Stimulated activated naive B cell treated with anti-CD40 and anti-IgM and Interleukin-4, amounts not matched to agents 10 μg/mL and 1 μg/mL and 100 μg/mL, for 72 hours (primary cell): ENCODE data around the gene KHNYN.
"Not testable (repeated sequence)": the region's sequence is repeated elsewhere in the genome, so short reads cannot be mapped to it uniquely, and the experiment has no call there.

Experiments used
- ATAC-seq, 2 donors: fragments of 150-1000 bp; cut with Tn5 transposase; replicated peaks; 2 replicates each; pipeline ENCODE4 v1.10.0; 2021; ENCODE audit warnings: moderate library complexity in 1 of 2
- DNase-seq: peaks from one replicate; pipeline ENCODE4 v3.0.0; 2021
- H3K27ac Mint-ChIP-seq: one replicate; pipeline ENCODE4 v1.8.0; 2022; ENCODE audit warnings: mild to moderate bottlenecking, mixed read lengths
- H3K27me3 Mint-ChIP-seq, 2 donors: one replicate each; pipeline ENCODE4 v1.8.0; 2022; ENCODE audit warnings: mixed read lengths in 2 of 2
- H3K36me3 Mint-ChIP-seq, 2 donors: one replicate each; pipeline ENCODE4 v1.8.0; 2022; ENCODE audit warnings: mixed read lengths in 2 of 2, mild to moderate bottlenecking in 1 of 2
- H3K4me1 Mint-ChIP-seq, 2 donors: one replicate each; pipeline ENCODE4 v1.8.0; 2022; ENCODE audit warnings: mixed read lengths in 2 of 2, mild to moderate bottlenecking in 1 of 2
- H3K4me3 Mint-ChIP-seq, 2 donors: one replicate each; pipeline ENCODE4 v1.8.0; 2022; ENCODE audit warnings: mild to moderate bottlenecking in 2 of 2, mixed read lengths in 2 of 2, moderate library complexity in 1 of 2
- H3K9me3 Mint-ChIP-seq, 2 donors: one replicate each; pipeline ENCODE4 v1.8.0; 2022; ENCODE audit warnings: mixed read lengths in 2 of 2, mild to moderate bottlenecking in 1 of 2

The KHNYN gene

DNA sequence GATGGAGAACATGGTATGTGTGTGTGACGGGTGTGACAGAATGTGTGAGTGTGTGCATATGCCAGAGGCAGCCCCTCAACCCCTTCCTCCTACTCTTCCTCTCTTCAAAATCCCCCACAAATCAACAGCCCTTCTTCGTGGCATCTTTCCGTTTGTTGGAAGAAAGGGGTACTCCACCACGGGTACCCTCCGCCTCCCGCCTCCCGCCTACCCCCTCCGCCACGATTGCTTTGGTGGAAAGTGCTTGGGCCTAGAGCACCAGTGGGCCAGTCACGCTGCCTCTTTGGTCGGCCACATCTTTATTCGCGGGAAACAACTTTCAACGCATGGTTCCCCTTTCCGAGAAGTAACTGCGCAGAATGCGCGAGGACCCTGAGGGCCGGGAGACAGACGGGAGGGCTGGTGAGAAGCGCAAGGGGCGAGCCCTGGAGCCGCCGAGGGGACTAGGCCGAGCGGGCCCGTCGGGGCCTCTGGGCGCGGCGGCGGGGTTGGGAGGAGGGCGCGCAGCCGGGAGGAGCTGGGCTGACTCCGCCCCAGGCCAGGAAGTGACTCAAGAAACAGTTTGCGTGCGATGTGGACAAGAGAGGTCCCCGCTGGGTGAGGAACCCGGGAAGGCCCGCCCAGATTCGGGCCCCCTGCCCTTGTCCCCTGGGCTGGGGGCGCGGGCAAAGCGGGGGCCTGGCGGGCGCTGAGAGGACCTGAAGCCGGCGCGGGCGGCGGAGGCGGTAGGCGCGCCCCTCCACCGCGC is at the start of gene KHNYN, which contains the start of gene CBLN3:
TSS of gene KHNYN (plus strand) at position 560 of the 748 bp plus-strand sequence. CDS start 777 bp downstream, outside the sequence.
TSS of gene CBLN3 (minus strand) at position 274 of the 748 bp plus-strand sequence. CDS start 614 bp downstream, outside the sequence.
- DNase-seq (peak; percentile 88), ATAC-seq (peak; percentile 78 to 82)
- Mint-ChIP-seq H3K9me3 (no peaks in the 10 kb centered on the region), H3K4me3 (peak within 1 kb of the TSS; percentile 95), H3K36me3 (peaks cover 26 to 52% of the 10 kb centered on the region in 2 donors), H3K27me3 (no peaks in the 10 kb centered on the region), H3K4me1 (peaks cover 34 to 47% of the 10 kb centered on the region in 2 donors), H3K27ac (peak within 1 kb of the TSS; percentile 98)

DNA sequence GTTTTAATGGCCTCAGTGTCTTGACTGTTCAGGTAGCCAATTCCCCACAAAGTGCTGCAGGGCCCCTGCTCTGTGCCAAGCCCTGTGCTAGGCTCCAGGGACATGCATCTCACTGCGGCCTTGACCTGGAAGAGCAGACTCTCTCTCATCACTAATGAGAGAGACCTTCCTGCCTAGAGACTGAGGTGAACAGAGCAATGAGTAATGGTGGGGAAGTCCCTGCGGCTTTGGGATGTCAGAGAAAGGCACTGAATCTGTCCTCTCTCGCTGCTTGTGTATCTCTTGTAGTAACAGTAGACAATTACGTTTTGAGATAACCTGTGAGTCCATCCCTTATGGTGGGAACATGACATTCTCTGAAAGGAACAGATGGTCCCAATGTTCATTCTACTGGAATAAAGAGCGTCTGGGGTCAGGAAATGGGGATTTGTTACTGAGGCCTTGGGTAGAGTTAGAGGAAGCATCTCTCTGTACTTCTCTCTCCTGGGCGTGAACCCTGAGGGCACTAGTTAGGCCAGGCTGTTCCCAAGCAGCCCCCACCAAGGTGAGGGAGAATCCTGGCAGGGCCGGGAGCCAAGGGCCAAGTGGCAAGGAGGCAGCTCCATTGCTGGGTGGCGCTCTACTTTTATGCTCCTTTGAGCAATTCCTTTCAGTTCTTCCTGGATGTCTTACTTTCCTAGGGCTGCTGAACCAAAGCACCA is 48.2 kb upstream of the KHNYN start:
- peak; percentile 44 to 65 for ATAC-seq
- H3K4me1 Mint-ChIP-seq, result peaks cover 0 to 1% of the 10 kb centered on the region in 2 donors

DNA sequence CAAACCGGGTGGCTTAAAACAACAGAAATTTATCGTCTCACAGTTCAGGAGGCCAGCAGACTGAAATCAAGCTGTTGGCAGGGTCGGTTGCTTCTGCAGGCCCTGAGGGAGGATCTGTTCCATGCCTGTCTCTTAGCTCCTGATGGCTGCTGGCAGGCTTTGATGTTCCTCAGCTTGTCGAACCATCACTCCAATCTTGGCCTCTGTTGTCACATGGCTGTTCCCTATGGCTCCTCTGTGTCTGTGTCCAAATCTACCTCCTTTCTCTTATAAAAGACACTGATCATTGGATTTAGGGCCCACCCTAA is 47.7 kb upstream of the KHNYN start:
- peaks cover 0 to 1% of the 10 kb centered on the region in 2 donors for H3K4me1 Mint-ChIP-seq
- H3K9me3 Mint-ChIP-seq, result no peaks in the 10 kb centered on the region
- no peaks in the 10 kb centered on the region for H3K36me3 Mint-ChIP-seq
- ATAC-seq (no peak), DNase-seq (no peak)
- H3K4me3 Mint-ChIP-seq, result no peak overlapping the region
- peaks cover 4 to 8% of the 10 kb centered on the region in 2 donors for H3K27me3 Mint-ChIP-seq
- no peak overlapping the region for H3K27ac Mint-ChIP-seq

More for the DNA sequence above, 48.2 kb upstream of the KHNYN start:
- H3K9me3 Mint-ChIP-seq, result no peaks in the 10 kb centered on the region
- H3K27me3 Mint-ChIP-seq, result peaks cover 3 to 4% of the 10 kb centered on the region in 2 donors
- H3K27ac Mint-ChIP-seq, result no peak overlapping the region
- H3K36me3 Mint-ChIP-seq, result no peaks in the 10 kb centered on the region
- no peak overlapping the region for H3K4me3 Mint-ChIP-seq
- no peak for DNase-seq

DNA sequence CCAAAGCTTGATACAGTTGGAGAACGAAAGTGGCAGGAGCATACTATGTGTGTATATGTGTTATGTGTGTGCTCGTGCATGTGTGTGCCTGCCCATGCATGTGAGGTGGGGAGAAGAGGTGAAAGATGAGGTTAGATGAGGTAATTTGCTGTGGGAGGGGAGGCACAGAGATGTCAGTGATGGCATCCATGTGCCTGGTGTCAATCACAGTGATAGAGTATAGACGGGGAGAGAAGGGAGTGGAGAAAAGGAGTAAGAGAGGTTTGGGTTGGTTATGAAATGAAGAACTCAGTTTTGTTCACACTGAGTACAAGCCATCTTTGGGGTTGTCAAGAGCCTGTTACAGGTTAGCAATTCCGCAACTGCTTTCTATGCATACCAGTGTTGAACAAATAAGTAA is 45.6 kb upstream of the KHNYN start:
- DNase-seq (no peak), ATAC-seq (no peak)
- Mint-ChIP-seq H3K4me3 (no peak overlapping the region), H3K9me3 (no peaks in the 10 kb centered on the region), H3K36me3 (no peaks in the 10 kb centered on the region), H3K27me3 (peaks cover 4 to 8% of the 10 kb centered on the region in 2 donors), H3K4me1 (no peaks in the 10 kb centered on the region), H3K27ac (no peak overlapping the region)

DNA sequence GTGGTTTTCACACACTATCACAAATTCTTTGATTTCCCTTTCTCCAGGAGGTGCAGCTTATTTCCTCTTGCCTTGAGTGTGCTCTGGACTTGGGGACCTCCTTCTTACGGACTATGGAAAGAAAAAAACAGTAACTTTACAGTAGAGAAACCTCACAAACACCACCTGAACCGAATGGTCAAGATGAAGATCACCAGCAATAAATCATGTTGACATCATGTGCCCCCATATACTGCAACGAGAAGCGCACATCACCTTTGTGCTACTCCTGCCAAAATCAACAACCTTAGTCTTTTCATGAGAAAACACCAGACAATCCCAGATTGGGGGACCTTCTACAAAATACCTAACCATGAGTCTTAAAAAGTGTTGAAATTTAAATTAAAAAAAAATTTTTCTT is 44.2 kb upstream of the KHNYN start:
- no peaks in the 10 kb centered on the region for H3K36me3 Mint-ChIP-seq
- no peak for ATAC-seq
- H3K4me3 Mint-ChIP-seq, result no peak overlapping the region
- no peaks in the 10 kb centered on the region for H3K9me3 Mint-ChIP-seq
- DNase-seq, result no peak
- peaks cover 4 to 8% of the 10 kb centered on the region in 2 donors for H3K27me3 Mint-ChIP-seq
- H3K4me1 Mint-ChIP-seq, result no peaks in the 10 kb centered on the region
- H3K27ac Mint-ChIP-seq, result no peak overlapping the region

DNA sequence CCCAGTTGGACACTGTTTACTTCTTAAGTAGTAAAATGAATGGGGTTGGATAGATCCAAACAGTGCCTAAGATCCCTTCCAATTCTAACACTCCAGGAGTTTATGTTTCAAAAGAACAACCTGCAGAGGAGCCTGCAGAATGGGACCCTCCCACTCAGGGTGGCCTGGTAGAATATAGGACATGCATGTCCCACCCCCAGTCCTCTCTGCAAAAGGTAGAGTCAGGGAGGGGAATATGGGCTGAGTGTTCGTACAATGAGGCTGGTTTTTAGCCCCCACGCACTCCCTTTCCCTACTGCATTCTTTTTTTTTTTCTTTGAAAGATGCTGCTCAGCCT is 42.8 kb upstream of the KHNYN start:
- Mint-ChIP-seq H3K4me3 (no peak overlapping the region), H3K27ac (no peak overlapping the region), H3K9me3 (no peaks in the 10 kb centered on the region), H3K4me1 (peaks cover 0 to 1% of the 10 kb centered on the region in 2 donors), H3K36me3 (no peaks in the 10 kb centered on the region), H3K27me3 (peaks cover 11 to 14% of the 10 kb centered on the region in 2 donors)
- DNase-seq, result no peak
- ATAC-seq, result no peak

DNA sequence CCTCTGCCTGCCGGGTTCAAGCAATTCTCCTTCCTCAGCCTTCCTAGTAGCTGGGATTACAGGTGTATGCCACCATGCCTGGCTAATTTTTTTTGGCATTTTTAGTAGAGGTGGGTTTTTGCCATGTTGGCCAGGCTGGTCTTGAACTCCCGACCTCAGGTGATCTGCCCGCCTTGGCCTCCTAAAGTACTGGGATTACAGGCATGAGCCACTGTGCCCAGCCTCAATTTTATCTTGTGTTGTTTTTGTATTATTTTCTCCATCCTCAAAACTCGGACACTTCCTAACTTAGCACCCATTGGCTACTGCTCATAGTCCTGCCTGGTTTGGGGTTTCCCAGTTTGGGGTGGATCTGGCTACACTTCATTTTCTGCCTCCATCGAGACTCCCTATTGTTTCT is 42.2 kb upstream of the KHNYN start:
- H3K27ac Mint-ChIP-seq, DNase-seq, H3K4me1 Mint-ChIP-seq, H3K36me3 Mint-ChIP-seq, H3K9me3 Mint-ChIP-seq, ATAC-seq, H3K4me3 Mint-ChIP-seq: not testable (repeated sequence)
- peaks cover 14 to 19% of the 10 kb centered on the region in 2 donors for H3K27me3 Mint-ChIP-seq

DNA sequence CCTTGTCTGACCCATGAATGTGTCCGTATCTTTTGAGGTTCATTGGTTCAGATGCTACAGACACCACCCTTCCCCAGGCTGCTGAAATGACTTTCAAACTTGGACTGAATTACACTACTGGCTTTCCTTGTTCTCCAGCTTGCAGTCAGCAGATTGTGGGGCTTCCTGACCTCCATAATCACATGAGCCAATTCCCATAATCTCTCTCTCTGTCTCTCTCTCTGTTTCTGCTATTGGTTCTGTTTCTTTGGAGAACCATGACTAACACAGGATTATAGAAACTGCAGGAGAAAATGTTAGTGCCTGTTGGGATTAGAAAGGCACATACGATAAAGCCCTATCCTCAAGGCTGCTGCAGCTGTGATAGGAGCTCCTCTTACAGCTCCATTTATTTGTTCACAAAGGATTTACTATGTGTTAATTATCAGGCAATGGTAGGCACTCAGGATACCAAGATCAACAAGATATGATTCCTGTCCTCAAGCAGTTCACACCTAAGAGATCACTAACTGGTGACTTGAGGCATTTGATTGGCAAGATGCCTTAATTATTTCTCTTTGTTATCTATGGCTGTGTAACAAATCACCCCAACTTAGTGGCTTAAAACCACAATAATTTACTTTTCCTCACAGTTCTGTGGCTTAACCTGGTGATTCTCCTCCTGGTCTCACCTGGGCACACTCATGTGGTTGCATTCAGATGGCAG is 41.1 kb upstream of the KHNYN start:
- H3K4me3 Mint-ChIP-seq, result no peak overlapping the region
- no peaks in the 10 kb centered on the region for H3K36me3 Mint-ChIP-seq
- DNase-seq, result no peak
- H3K9me3 Mint-ChIP-seq, result no peaks in the 10 kb centered on the region
- H3K4me1 Mint-ChIP-seq, result peaks cover 0 to 1% of the 10 kb centered on the region in 2 donors
- no peak for ATAC-seq
- no peak overlapping the region for H3K27ac Mint-ChIP-seq
- H3K27me3 Mint-ChIP-seq, result peaks cover 14 to 24% of the 10 kb centered on the region in 2 donors

DNA sequence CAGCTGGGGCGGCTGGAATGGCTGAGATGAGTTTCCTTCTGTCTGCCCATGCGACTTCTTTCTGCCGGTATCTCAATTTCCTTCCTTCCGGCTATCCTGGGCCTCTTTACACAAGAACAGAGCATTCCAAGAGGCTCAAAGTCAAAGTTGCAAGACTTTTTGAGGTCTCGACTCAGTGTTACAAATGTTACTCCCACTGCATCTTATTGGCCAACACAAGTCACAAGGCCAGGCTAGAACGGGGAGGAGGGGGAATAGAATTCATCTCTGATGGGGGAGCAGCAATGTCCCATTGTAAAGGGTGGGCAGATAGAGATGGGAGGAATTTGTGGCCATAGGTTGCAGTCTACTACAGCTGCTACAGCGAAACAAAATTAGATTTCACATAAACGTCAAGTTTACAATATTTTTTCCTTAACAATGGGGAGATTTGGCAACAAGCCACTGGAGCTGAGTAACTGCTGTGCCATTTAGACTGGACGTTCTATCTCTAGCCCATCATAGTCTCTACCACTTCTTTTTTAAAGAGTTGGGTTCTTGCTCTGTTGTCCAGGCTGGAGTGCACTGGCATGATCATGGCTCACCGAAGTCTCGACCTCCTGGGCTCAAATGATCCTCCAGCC is 40.4 kb upstream of the KHNYN start:
- H3K27ac Mint-ChIP-seq, result no peak overlapping the region
- no peaks in the 10 kb centered on the region for H3K9me3 Mint-ChIP-seq
- peaks cover 0 to 1% of the 10 kb centered on the region in 2 donors for H3K4me1 Mint-ChIP-seq
- ATAC-seq, result no peak
- no peak for DNase-seq
- peaks cover 10 to 24% of the 10 kb centered on the region in 2 donors for H3K27me3 Mint-ChIP-seq
- no peak overlapping the region for H3K4me3 Mint-ChIP-seq
- H3K36me3 Mint-ChIP-seq, result no peaks in the 10 kb centered on the region

DNA sequence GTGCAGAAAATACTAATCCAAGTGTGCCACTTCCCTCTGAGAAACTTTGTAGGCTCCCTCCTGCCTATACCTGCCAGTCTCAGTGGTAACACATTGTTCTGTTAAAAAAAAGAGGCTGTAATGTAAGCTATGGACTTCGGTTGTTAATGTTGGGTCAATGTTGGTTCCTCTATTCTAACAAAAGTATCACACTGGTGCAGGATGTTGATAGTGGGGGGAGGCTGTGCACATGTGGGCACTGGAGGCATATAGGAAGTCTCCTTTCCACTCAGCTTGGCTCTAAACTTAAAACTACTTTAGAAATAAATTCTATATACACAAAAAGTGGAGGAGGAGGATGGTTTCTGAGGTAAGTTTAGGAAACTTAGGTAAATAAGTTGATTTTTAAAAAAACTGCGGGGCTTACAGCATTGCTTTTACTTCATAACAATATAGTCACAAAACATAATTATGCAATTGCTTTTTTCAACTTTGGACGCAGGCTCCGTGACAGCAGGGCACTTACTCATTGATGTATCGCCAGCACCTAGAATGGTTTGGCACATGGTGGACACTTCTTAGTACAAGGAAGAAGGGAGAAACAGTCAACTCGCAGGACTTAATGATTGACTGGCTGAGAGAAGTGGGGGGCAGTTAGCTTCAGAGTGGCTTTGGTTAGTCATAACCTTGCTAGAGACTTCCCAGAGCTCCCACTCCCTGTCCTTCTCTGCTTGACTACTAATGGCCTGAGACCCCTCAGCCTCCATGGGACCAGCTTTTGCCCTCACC is 38.9 kb upstream of the KHNYN start:
- DNase-seq (no peak), ATAC-seq (no peak)
- H3K27me3 Mint-ChIP-seq, result peaks cover 10 to 24% of the 10 kb centered on the region in 2 donors
- peaks cover 0 to 6% of the 10 kb centered on the region in 2 donors for H3K4me1 Mint-ChIP-seq
- no peaks in the 10 kb centered on the region for H3K36me3 Mint-ChIP-seq
- H3K27ac Mint-ChIP-seq, result no peak overlapping the region
- H3K9me3 Mint-ChIP-seq, result no peaks in the 10 kb centered on the region
- H3K4me3 Mint-ChIP-seq, result no peak overlapping the region

DNA sequence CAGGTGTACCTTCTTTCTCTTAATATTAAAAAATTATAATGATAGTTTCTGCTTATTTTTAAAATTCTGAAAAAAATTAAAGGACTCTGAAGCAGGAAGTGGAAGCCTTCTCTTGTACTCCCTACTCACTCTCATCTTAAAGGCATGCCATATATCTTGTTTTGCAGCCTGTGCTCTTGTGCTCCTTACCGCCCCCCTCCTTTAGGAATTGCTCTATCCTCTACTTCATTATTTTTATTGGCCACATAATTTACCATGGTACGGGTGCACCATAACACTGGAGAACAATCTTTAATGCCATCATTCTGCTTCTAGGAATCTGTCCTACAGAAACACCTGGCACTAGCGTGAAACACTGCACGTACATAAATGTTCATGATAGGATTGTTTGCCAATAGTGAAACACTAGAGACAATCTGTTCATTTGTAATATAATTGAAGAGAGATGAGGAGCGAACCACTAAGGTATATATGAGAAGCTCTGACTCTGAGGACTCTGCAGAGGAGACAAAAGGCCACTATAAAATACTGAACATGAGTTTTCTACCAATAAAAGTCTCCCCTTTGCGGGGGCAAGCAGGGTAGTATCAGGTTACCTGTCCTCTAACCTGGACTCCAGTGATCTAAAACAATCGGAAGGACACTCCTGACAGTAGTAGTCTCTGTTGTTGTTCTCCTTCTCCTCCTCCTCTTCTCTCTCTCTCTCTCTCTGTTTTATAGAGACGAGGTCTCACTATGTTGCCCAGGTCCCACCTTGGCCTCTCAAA is 37.2 kb upstream of the KHNYN start:
- H3K27me3 Mint-ChIP-seq, result peaks cover 10 to 15% of the 10 kb centered on the region in 2 donors
- no peak overlapping the region for H3K4me3 Mint-ChIP-seq
- H3K36me3 Mint-ChIP-seq, result no peaks in the 10 kb centered on the region
- DNase-seq, result no peak
- no peak for ATAC-seq
- H3K9me3 Mint-ChIP-seq, result no peaks in the 10 kb centered on the region
- no peak overlapping the region for H3K27ac Mint-ChIP-seq
- peaks cover 0 to 6% of the 10 kb centered on the region in 2 donors for H3K4me1 Mint-ChIP-seq

DNA sequence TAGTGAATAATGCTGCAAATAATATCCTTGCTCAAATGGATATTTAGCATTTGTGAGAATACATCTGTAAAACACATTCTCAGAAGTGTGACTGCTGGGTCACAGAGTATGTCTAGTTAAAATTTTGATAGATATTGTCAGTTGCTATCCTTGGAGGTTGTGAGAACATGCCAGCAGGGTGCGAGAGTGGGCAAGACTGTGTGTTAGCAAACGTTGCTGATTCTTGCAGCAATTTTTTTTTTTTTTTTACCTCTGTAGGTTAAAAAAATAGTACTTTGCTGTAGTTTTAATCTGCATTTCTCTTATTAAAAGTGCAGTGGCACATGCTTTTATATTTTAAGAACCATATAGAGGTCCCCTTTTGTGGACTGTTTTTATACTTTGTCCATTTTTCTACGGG is 35.5 kb upstream of the KHNYN start:
- peaks cover 10 to 17% of the 10 kb centered on the region in 2 donors for H3K27me3 Mint-ChIP-seq
- H3K36me3 Mint-ChIP-seq, result no peaks in the 10 kb centered on the region
- no peaks in the 10 kb centered on the region for H3K9me3 Mint-ChIP-seq
- H3K27ac Mint-ChIP-seq, result no peak overlapping the region
- ATAC-seq, result no peak
- DNase-seq, result no peak
- peaks cover 3 to 6% of the 10 kb centered on the region in 2 donors for H3K4me1 Mint-ChIP-seq
- H3K4me3 Mint-ChIP-seq, result no peak overlapping the region
